NB4 (cell line): ENCODE results near the gene EHD2.
"Not testable (repeated sequence)": the region's sequence is repeated elsewhere in the genome, so short reads cannot be mapped to it uniquely, and the experiment has no call there.

Experiments
- DNase-seq: peaks from one replicate; pipeline ENCODE4 v3.0.0; 2010; ENCODE audit warnings: low read depth
- H3K4me3 ChIP-seq: one replicate; pipeline ENCODE4 v1.5.1; 2011; ENCODE audit warnings: mild to moderate bottlenecking, low read depth, low read length, moderate library complexity
- MAX ChIP-seq: IDR thresholded peaks from 2 replicates; pipeline ENCODE4 v1.6.1; 2011; ENCODE audit warnings: low read depth, low read length
- MYC ChIP-seq: IDR thresholded peaks from 2 replicates; pipeline ENCODE4 v1.6.1; 2011; ENCODE audit warnings: low read depth, low read length
- POLR2A ChIP-seq: IDR thresholded peaks from 2 replicates; pipeline ENCODE4 v1.6.1; 2011; ENCODE audit warnings: mild to moderate bottlenecking; ENCODE audit not compliant: insufficient read length; ENCODE audit errors: extremely low read depth
- TF ChIP-seq, protein P1 (sequence below): IDR thresholded peaks from one replicate; pipeline ENCODE4 v1.5.1; 2012; ENCODE audit warnings: low read depth, low read length

EHD2 gene

DNA sequence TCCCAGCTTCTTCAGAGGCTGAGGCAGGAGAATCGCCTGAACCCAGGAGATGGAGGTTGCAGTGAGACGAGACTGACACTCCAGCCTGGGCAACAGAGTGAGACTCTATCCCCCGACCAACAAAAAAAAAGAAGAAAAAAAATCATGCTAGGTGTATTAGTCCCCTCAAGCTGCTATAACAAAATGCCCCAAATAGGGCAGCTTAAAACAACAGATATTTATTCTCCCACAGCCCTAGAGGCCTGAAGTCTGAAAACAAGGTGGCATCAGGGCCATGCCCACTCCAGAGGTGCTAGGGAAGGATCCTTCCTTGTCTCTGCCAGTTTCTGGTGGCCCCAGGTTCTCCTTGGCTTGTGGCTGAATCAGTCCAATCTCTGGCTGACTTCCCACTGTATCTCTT is 8.6 kb upstream of the EHD2 start:
- H3K4me3 ChIP-seq = no peak overlapping the region
- TF ChIP-seq MYC (no peak), POLR2A (no peak), MAX (no peak)
- TF ChIP-seq, protein P1, sequence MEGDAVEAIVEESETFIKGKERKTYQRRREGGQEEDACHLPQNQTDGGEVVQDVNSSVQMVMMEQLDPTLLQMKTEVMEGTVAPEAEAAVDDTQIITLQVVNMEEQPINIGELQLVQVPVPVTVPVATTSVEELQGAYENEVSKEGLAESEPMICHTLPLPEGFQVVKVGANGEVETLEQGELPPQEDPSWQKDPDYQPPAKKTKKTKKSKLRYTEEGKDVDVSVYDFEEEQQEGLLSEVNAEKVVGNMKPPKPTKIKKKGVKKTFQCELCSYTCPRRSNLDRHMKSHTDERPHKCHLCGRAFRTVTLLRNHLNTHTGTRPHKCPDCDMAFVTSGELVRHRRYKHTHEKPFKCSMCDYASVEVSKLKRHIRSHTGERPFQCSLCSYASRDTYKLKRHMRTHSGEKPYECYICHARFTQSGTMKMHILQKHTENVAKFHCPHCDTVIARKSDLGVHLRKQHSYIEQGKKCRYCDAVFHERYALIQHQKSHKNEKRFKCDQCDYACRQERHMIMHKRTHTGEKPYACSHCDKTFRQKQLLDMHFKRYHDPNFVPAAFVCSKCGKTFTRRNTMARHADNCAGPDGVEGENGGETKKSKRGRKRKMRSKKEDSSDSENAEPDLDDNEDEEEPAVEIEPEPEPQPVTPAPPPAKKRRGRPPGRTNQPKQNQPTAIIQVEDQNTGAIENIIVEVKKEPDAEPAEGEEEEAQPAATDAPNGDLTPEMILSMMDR = no peak
- DNase-seq = no peak

DNA sequence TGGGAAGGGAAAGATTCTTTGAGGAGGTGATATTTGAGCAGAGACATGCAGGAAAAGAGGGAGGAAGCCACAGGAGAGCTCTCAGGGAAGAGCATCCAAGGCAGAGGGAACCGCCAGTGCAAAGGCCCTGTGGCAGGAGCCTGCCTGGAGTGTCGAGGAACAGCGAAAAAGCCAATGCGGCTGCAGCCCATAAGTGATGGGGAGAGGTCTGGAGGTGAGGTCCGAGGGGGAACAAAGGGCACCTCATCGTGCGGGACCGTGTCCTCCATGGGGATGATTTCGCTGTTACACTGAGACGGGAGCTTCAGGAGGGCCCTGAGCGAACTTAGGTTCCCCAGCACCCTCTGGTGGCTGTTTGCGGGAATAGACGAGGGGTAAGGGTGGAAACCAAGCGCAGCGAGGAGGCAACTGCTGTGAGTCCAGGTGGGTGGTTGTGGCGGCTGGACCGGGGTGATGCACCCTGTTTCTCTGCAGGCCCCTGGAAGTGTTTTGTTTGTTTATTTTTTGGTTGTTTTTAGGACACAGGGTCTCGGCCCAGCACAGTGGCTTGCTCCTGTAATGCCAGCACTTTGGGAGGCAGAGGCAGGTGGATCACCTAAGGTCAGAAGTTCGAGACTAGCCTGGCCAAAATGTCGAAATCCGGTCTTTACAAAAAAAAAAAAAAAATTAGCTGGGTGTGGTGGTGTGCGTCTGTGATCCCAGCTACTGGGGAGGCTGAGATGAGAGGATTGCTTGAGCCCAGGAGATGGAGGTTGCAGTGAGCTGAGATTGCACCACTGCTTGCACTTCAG is 5.9 kb upstream of the EHD2 start:
- no peak for TF ChIP-seq MAX
- TF ChIP-seq, protein P1 = peak; percentile 100
- no peak overlapping the region for H3K4me3 ChIP-seq

DNA sequence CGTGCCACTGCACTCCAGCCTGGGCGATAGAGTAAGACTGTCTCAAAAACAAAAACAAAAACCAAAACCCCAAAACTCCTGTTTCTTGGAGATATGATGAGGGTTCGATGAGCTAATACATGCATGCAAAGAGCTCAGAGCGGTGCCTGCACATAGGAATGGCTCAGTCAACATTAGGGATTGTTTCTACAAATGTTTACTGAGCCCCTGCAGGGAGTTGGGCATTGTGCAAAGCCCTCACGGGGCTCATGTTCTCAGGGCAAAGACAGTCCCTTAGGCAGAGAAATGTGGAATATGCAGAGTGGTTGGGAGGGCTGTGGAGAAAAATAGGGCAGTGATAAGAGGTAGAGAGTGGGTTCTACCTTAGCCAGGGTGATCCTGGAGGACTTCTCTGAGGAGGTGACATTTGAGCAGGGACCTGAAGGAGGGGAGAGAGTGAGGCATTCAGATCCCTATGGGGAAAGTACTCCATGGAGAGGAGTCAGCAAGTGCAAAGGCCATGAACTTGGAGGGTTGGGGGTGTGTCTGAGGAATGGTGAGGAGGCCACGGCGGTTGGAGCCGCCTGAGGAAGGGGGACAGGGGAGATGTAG is 1.5 kb upstream of the EHD2 start:
- no peak overlapping the region for H3K4me3 ChIP-seq
- TF ChIP-seq, protein P1 = no peak
- no peak for TF ChIP-seq POLR2A
- TF ChIP-seq MYC = no peak
- TF ChIP-seq MAX = no peak
- peak; percentile 25 for DNase-seq

More for the DNA sequence above, 5.9 kb upstream of the EHD2 start:
- DNase-seq = peak; percentile 95

DNA sequence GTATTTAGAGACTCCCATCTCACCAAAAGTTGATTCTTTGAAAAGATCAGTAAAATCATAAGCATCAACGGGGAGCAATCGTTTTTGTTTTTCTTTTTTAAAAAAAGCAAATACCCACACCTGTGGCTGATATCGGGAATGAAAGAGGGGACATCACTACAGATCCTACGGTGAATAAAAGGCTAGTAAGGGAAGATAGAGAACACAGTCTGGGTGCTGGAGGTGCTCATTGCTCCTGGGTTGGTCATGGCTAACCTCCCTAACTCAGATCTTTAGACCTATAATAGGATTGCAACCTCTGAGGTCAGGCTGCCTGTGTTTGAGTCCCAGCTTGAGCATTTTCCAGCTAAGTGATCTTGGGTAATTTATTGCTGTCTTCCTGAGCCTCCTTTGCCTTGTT is 1.1 kb downstream of the EHD2 start:
- no peak overlapping the region for H3K4me3 ChIP-seq
- TF ChIP-seq, protein P1 = no peak
- TF ChIP-seq POLR2A (no peak), MAX (no peak)
- no peak for DNase-seq

DNA sequence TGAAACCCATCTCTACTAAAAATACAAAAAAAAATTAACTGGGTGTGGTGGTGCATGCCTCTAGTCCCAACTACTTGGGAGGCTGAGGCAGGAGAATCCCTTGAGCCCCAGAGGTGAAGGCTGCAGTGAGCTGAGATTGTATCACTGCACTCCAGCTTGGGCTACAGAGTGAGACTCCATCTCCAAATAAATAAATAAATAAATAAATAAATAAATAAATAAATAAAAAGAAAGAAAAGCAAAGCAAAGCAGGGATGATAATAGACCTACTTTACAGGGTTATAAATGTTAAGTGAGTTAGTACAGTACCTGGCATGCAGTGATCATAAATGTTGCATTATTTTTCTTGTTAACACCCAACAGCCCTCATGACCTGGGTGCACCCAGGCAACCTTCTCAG is 1.6 kb downstream of the EHD2 start:
- not testable (repeated sequence) for H3K4me3 ChIP-seq, DNase-seq

DNA sequence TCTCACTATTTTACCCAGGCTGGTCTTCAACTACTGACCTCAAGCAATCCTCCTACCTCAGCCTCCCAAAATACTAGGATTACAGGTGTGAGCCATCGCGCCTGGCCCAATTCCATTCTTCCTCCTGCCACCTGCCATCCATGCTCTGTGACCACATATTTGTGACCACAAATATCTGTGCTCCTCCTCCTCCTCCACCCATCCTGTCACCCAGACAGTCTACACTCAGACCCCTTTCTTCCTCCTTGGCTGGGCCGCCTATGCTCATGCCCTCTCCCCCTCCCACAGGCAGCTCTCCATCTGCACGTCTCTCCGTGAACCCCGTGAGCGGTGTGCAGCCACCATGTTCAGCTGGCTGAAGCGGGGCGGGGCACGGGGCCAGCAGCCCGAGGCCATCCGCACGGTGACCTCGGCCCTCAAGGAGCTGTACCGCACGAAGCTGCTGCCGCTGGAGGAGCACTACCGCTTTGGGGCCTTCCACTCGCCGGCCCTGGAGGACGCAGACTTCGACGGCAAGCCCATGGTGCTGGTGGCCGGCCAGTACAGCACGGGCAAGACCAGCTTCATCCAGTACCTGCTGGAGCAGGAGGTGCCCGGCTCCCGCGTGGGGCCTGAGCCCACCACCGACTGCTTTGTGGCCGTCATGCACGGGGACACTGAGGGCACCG is 3.2 kb downstream of the EHD2 start:
- DNase-seq = peak; percentile 48
- no peak overlapping the region for H3K4me3 ChIP-seq
- TF ChIP-seq MAX (no peak), POLR2A (no peak), MYC (no peak)

GRCh38 chr19:47718415-47719046 is 5.3 kb downstream of the EHD2 start:
- not testable (repeated sequence) for H3K4me3 ChIP-seq, DNase-seq
